ENCODE results near the gene AFG1L.

GRCh38 chr6:108361312-108361932 lies 66.6 kb downstream of the AFG1L start:
- no peak for TF ChIP-seq CTCF (IDR thresholded peaks at IDR 0.05; ENCODE audit: low read depth, low read length, missing input control)
- no peak for TF ChIP-seq REST (IDR thresholded peaks at IDR 0.05)
- TF ChIP-seq RAD21 (IDR thresholded peaks at IDR 0.05): no peak
- no peak for TF ChIP-seq YY1 (IDR thresholded peaks at IDR 0.05)
- TF ChIP-seq MAX (IDR thresholded peaks at IDR 0.05): no peak
- TF ChIP-seq JUND (IDR thresholded peaks at IDR 0.05): no peak
- no peak for TF ChIP-seq ATF3 (IDR thresholded peaks at IDR 0.05)

All from liver (tissue), 3 donors.